WI38 (cell line): ENCODE measurements around the gene DTX3.

Experiments used
- H3K4me3 ChIP-seq: 2 replicates; pipeline ENCODE4 v1.5.1; 2011; ENCODE audit warnings: low read depth, mild to moderate bottlenecking, control low read depth, low read length
- CTCF ChIP-seq: IDR thresholded peaks from 2 replicates; pipeline ENCODE4 v1.5.1; 2012; ENCODE audit warnings: low read depth, mild to moderate bottlenecking, control low read depth, low read length

DTX3 gene

DNA sequence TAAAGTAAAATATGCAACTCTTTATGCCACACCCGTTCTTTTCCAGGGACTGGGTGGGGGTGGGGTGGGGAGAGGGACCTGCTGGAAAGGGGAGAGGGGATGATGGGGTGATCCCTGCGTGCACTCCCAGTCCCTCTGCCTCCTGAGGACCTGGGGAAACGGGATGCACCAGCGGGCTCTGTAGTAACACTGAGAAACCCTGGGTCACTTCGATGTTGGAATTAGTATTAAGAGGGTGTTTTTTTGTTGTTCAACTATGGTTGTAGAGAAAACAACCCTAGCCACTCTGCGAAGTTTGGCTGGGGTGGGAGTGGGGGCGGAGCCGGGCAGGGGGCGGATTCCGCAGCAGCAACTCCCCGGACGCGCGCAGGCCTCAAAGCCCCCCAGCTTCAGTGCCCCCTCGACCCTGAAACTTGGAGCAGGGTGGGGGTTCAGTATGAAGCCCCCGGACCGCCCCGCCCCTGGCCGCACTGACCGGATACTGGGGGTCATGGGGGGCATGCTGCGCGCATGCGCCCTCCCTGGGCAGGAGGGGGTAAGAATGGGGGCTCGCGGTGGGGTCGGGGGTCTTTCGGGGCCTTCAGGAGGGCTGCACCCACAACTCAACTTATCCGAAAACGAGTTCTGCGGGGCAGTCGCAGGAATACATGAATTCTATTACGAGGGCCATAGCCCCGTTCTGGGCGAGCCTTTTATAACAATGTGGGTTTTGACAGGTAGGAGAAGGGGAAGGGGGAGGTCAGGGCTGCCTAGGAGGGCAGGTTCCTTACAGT is 5.3 kb downstream of the DTX3 start:
- TF ChIP-seq CTCF: no peak
- no peak overlapping the region for H3K4me3 ChIP-seq

- H3K4me3 ChIP-seq: peak overlapping the region; percentile 61
- no peak for TF ChIP-seq CTCF
Measured at GRCh38 chr12:57610554-57611107, 6.0 kb downstream of the DTX3 start.

DNA sequence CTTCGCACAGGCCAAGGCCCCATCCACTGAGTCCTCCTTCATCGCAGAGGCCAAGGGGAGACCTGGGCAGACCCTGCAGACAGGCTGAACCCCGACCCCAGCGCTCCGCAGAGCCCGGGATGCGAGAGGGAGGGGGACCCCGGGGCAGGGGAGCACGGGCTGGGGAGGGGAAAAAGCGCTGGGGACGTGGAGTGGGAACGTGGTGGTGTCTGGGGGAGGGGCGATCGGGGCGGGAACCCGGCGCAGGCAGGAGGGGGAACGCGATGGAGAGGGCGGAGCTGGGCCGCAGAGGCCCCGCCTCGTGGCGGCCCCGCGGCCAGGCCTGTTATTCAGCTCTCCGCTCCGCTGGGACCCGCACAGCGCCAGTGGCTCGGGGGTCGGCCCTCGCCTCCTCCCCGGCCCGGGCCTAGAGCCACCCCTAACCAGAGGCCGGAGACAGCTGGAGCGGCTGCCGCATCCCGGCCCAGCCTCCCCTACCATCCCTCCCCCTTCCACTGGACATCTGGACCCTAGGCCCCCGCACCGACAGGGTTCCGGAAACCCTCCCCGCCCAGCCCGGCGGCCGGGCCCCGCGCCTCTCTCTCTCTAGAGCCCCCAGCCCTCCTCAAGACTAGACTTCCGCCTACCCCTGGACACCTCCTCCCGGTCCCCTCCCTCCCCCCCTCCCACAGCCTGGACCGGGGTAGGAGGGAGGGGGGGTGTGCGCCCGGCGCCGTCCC is 6.6 kb downstream of the DTX3 start, which contains the start of gene ARHGEF25:
Gene ARHGEF25 (plus strand): TSS at position 328 of the 719 bp plus-strand sequence. CDS start 460 bp downstream, outside the sequence.
- H3K4me3 ChIP-seq: peak within 1 kb of the TSS; percentile 61
- TF ChIP-seq CTCF: no peak

DNA sequence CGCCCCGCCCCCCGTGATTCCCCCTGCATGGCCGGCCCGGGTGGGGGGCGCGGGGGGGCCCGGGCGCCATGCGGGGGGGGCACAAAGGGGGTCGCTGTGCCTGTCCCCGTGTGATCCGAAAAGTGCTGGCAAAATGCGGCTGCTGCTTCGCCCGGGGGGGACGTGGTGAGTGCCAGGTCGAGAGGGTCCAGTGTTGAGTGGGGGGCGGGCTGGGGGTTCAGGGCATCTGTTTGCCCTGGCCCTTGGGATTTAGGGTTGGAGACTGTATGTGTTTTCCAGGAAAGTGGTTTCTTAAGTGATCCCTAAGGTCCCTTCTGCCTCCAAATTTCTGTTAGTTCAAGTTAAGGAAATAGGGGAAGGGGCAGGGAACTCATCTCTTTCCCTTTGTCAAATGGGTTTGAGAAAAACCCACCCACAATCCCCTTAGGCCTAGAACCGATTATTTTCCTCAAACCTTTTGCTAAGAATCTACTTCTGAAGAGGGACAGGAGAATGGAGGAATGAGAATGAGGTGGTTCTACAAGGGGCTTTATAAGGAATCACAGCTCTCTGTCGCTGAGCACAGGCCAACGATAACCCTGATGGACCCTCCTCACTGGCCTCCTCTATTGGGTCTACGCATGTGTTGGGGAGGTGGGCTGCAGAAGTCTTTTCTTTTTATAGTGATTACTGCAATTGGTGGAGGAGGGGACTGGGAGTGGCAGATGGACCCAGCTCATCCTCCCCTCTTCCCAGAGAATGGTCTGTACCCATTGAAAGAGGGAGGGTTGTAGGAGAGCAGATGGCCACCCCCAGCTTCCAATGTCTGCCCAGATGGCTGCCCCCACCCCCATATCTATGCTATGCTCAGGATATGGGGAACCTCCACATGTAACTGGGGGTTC is 7.4 kb downstream of the DTX3 start:
- peak overlapping the region; percentile 61 for H3K4me3 ChIP-seq
- TF ChIP-seq CTCF: no peak

GRCh38 chr12:57612711-57613426 is 8.2 kb downstream of the DTX3 start:
- no peak overlapping the region for H3K4me3 ChIP-seq
- TF ChIP-seq CTCF: no peak

DNA sequence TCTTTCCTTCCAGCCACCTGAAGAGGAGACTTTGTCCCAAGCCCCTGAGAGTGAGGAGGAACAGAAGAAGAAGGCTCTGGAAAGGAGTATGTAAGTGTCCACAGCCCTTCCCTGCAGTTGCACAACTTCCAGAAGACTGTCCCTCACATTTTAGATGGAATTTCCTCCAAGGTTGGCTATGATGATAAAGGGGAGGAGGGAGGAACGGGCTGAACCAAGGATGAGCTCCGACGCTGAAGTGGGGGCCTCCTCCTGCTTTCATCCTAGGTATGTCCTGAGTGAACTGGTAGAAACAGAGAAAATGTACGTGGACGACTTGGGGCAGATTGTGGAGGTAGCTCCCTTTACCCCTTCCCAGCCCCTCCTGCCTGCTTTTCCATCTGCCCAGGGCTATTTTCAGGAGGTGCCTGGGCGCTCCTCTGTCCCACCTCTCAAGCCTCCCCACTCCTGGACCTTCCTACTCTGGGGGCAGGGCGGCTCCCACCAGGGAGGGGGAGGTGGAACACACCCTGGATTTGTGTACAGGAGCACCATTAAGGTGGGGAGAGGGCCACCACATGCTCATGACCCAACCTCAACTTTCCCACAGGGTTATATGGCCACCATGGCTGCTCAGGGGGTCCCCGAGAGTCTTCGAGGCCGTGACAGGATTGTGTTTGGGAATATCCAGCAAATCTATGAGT is 8.9 kb downstream of the DTX3 start:
- no peak overlapping the region for H3K4me3 ChIP-seq
- TF ChIP-seq CTCF: no peak
